ENCODE data around the gene IZUMO1. TPM values are rescaled to one million over a fixed set of nuclear protein-coding genes. Genes with fewer than 3 reads are reported as not detected.
"Not testable (repeated sequence)": the region's sequence is repeated elsewhere in the genome, so short reads cannot be mapped to it uniquely, and the experiment has no call there.

The IZUMO1 gene
- total RNA-seq, 4 donors from 2014 or later, result 1.3 to 2.5 (median 1.3) TPM; not detected in 1

- no peak for TF ChIP-seq CTCF (IDR thresholded peaks at IDR 0.05)
- ATAC-seq (ENCODE audit: low FRiP score) (no peak), DNase-seq (ENCODE audit: low spot score) (no peak)
Observed at GRCh38 chr19:48770266-48770665, 23.6 kb upstream of the IZUMO1 start.

GRCh38 chr19:48768994-48769713 lies 22.4 kb upstream of the IZUMO1 start:
- no peak for ATAC-seq (ENCODE audit: low FRiP score)
- no peak for TF ChIP-seq CTCF (IDR thresholded peaks at IDR 0.05)
- DNase-seq (ENCODE audit: low spot score), result no peak

GRCh38 chr19:48768171-48768753 lies 21.6 kb upstream of the IZUMO1 start:
- not testable (repeated sequence) for DNase-seq (ENCODE audit: low spot score); ATAC-seq (ENCODE audit: low FRiP score)

GRCh38 chr19:48765816-48766215 lies 19.1 kb upstream of the IZUMO1 start:
- ATAC-seq (ENCODE audit: low FRiP score), result not testable (repeated sequence)

GRCh38 chr19:48760504-48761205 lies 13.9 kb upstream of the IZUMO1 start:
- no peak for ATAC-seq (ENCODE audit: low FRiP score)
- DNase-seq (ENCODE audit: low spot score), result no peak
- no peak for TF ChIP-seq CTCF (IDR thresholded peaks at IDR 0.05)

More at GRCh38 chr19:48765816-48766215, 19.1 kb upstream of the IZUMO1 start:
- DNase-seq (ENCODE audit: low spot score), result not testable (repeated sequence)

- no peak for TF ChIP-seq CTCF (IDR thresholded peaks at IDR 0.05)
- no peak for ATAC-seq (ENCODE audit: low FRiP score)
- no peak for DNase-seq (ENCODE audit: low spot score)
Observed at GRCh38 chr19:48757741-48758144, 11.0 kb upstream of the IZUMO1 start.

GRCh38 chr19:48757089-48757675 lies 10.5 kb upstream of the IZUMO1 start:
- DNase-seq (ENCODE audit: low spot score) (no peak), ATAC-seq (ENCODE audit: low FRiP score) (no peak)
- no peak for TF ChIP-seq CTCF (IDR thresholded peaks at IDR 0.05)

Data from omental fat pad (tissue), 4 donors.